ENCODE results near the gene TBC1D3B. TPM values are rescaled to one million over a fixed set of nuclear protein-coding genes. Genes with fewer than 3 reads are reported as not detected.

Gene TBC1D3B
- total RNA-seq, 1 experiment from 2014 or later = 1.4 TPM

GRCh38 chr17:36185416-36185815 is 9.0 kb upstream of the TBC1D3B start:
- ATAC-seq = no peak
- ChIA-PET POLR2A (ENCODE audit: unreplicated experiment) (no interaction called here), CTCF (no interaction called here)
- Histone ChIP-seq H3K4me2 (ENCODE audit: low read length) (no peak overlapping the region), H3K27me3 (ENCODE audit: low read length) (peaks cover 13% of the 10 kb centered on the region), H2AFZ (ENCODE audit: low read length) (no peak overlapping the region), H3K79me2 (ENCODE audit: low read length) (no peaks in the 10 kb centered on the region), H3K36me3 (ENCODE audit: low read depth, low read length) (no peaks in the 10 kb centered on the region), H3K4me1 (ENCODE audit: insufficient read depth, low read length) (no peaks in the 10 kb centered on the region), H3K9me2 (replicated peaks; ENCODE audit: low read length) (no peaks in the 10 kb centered on the region), H3K4me3 (ENCODE audit: low read length) (no peak overlapping the region), H3K9ac (ENCODE audit: low read length) (no peak overlapping the region), H3F3A (ENCODE audit: low read length, unreplicated experiment) (no peaks in the 10 kb centered on the region), H3K27ac (ENCODE audit: low read length) (no peak overlapping the region), H3K9me3 (ENCODE audit: low read length) (no peaks in the 10 kb centered on the region), H4K20me1 (ENCODE audit: low read length) (no peaks in the 10 kb centered on the region)
- TF ChIP-seq EZH2 (IDR thresholded peaks at IDR 0.05; ENCODE audit: low read length, unreplicated experiment) (no peak), EZH2phosphoT487 (IDR thresholded peaks at IDR 0.05; ENCODE audit: borderline replicate concordance, low read length) (no peak), CTCF (conservative IDR thresholded peaks at IDR 0.05; ENCODE audit: low read depth, low read length) (no peak)
- DNase-seq = no peak
- no TSS peak for BruUV-seq (replicated peaks)
- intact Hi-C loops (cut with micrococcal nuclease) = no loop called here

- intact Hi-C loops (cut with micrococcal nuclease) = no loop called here
- no peak overlapping the region for H3K4me2 ChIP-seq (ENCODE audit: low read length)
- no peak overlapping the region for H3K9ac ChIP-seq (ENCODE audit: low read length)
- H3F3A ChIP-seq (ENCODE audit: low read length, unreplicated experiment) = no peaks in the 10 kb centered on the region
- CTCF ChIA-PET = no interaction called here
- H3K27me3 ChIP-seq (ENCODE audit: low read length) = peaks cover 13% of the 10 kb centered on the region
- DNase-seq = no peak
- H2AFZ ChIP-seq (ENCODE audit: low read length) = no peak overlapping the region
- H3K36me3 ChIP-seq (ENCODE audit: low read depth, low read length) = no peaks in the 10 kb centered on the region
- H3K79me2 ChIP-seq (ENCODE audit: low read length) = no peaks in the 10 kb centered on the region
- TF ChIP-seq EZH2phosphoT487 (IDR thresholded peaks at IDR 0.05; ENCODE audit: borderline replicate concordance, low read length) = no peak
- no peak for TF ChIP-seq EZH2 (IDR thresholded peaks at IDR 0.05; ENCODE audit: low read length, unreplicated experiment)
- TF ChIP-seq CTCF (conservative IDR thresholded peaks at IDR 0.05; ENCODE audit: low read depth, low read length) = no peak
- no peak for ATAC-seq
- H3K9me3 ChIP-seq (ENCODE audit: low read length) = no peaks in the 10 kb centered on the region
- BruUV-seq (replicated peaks) = no TSS peak
- no peak overlapping the region for H3K27ac ChIP-seq (ENCODE audit: low read length)
- H3K9me2 ChIP-seq (replicated peaks; ENCODE audit: low read length) = no peaks in the 10 kb centered on the region
- H3K4me3 ChIP-seq (ENCODE audit: low read length) = no peak overlapping the region
- POLR2A ChIA-PET (ENCODE audit: unreplicated experiment) = no interaction called here
- no peaks in the 10 kb centered on the region for H3K4me1 ChIP-seq (ENCODE audit: insufficient read depth, low read length)
- H4K20me1 ChIP-seq (ENCODE audit: low read length) = no peaks in the 10 kb centered on the region
Measured at GRCh38 chr17:36184023-36184765, 7.8 kb upstream of the TBC1D3B start.

All from PC-3 (cell line).